Fibroblast of villous mesenchyme (primary cell): ENCODE data around the gene PCSK4. TPM values are rescaled to one million over a fixed set of nuclear protein-coding genes. Genes with fewer than 3 reads are reported as not detected.
"Not testable (repeated sequence)": the region's sequence is repeated elsewhere in the genome, so short reads cannot be mapped to it uniquely, and the experiment has no call there.

ENCODE experiments used
- DNase-seq: peaks from one replicate; pipeline ENCODE4 v3.0.0-alpha.2; 2010; ENCODE audit warnings: low read depth
- H3K4me3 ChIP-seq: 2 replicates; pipeline ENCODE4 v1.5.1; 2011; ENCODE audit warnings: low read depth, mild to moderate bottlenecking, low read length
- CTCF ChIP-seq: IDR thresholded peaks from 2 replicates; pipeline ENCODE4 v1.5.1; 2012; ENCODE audit warnings: low read depth, mild to moderate bottlenecking, low read length; ENCODE audit not compliant: insufficient read depth
- total RNA-seq: library from RNA; depleted of rRNA; stranded (reverse); fragments of >200 nt; gene quantifications from 2 replicates; pipeline ENCODE4 v1.2.3, GENCODE V29; 2012

PCSK4 gene
- total RNA-seq, 1 donor: 1.3 TPM

DNA sequence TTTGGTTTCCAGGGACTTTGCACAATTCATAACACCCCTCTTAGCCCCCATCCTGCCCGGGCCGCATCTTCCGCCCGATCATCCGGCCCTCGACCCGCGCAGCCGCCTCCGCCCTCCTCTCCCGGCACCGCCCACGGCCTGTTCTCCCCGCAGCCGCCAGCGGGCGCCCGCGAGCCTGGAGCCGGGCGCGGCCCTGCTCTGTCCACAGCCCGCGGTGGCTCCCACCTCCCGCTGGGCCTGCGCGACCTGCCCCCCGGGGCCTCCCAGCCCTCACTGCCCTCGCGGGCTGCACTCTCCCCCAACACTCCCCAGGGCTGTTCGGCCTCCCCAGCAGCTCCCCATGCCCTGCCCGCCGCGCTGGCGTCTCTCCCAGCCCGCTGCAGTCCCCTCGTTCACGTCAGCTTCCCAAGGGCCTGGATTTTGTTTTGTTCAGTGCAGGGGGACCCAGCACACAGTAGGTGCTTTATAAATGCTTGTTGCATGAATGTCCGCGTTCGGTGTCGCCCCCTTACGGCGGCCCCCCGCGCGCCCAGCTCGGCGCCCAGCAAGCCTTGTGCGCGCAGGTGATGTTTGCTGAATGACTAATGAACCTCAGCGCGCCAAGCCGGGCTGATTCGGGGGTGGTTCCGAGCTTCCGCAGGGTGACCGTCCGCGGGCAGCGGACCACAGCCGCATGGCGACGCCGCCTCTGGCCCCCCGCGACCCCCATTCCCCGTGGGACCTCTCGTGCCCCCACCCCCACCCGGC lies 44.8 kb downstream of the PCSK4 start:
- peak; percentile 83 for TF ChIP-seq CTCF
- no peak for DNase-seq
- H3K4me3 ChIP-seq: peak overlapping the region; percentile 56

DNA sequence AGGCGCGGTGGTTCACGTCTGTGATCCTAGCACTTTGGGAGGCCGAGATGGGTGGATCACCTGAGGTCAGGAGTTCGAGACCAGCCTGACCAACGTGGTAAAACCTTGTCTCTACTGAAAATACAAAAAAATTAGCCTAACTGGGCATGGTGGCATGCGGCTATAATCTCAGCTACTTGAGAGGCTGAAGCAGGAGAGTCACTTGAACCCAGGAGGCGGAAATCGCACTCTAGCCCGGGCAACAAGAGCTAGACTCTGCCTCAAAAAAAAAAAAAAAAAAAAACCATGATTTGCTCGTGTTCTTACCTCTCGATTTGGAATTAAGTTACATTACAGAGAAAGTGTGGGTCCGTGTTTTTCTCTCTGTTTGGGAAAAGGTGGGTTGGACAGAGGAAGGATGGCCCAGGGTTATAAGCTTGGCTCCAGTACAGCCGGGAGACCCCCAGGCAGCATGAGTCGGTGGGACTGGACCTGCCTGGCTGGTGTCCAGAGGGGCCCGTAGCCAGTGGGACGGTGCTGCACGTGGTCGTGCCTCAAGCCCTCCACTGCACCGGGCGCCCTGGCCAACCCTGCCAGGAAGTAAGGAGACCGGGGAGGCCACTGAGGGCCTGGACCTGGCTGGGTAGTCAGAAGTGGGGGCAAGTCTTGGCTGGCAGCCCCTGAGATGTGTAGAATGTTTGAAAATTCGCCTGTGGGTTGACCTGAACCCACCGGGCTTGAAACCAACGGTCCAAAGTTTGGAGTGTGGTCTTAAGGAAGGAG lies 48.3 kb downstream of the PCSK4 start:
- no peak overlapping the region for H3K4me3 ChIP-seq
- no peak for DNase-seq
- no peak for TF ChIP-seq CTCF

DNA sequence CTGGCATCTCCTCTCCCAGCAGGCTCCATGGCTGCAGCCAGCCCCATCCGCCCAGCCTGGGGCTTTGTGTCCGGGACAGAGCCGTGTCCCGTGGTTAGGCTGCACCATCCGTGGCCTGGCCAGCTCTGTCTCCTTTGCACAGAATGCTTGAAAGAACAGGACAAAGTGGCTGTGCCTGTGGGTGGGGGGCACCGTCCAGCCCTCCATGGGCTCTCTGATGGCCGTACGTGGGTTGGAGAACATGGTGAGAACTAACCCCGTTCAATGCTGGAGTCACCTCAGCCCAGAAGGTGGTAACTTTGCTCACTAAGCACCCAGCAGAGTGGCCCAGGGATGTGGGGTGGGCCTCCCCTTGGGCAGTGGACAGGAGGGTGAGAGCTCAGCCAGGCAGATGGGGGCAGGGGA lies 49.1 kb downstream of the PCSK4 start:
- TF ChIP-seq CTCF: no peak
- no peak overlapping the region for H3K4me3 ChIP-seq
- DNase-seq: no peak

DNA sequence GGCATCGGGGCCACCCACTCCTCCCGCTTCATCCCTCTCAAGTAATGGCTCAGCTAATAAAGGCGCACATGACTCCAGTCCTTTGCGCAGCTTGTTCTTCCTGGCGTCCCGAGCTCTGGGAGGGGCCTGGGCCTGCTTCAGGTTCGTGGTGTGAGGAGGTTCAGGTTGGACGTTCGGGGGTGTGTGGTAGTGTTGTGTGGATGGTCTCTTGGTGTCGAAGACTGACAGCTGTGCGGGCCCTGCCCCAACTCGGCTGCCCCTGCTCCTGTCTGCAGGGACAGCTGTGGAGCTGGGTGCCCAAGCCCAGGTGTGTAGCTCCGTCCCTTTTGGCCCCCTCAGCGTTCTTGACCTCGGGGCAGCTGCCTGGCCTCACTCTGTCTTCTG lies 49.7 kb downstream of the PCSK4 start:
- no peak for DNase-seq
- TF ChIP-seq CTCF: no peak
- H3K4me3 ChIP-seq: no peak overlapping the region

DNA sequence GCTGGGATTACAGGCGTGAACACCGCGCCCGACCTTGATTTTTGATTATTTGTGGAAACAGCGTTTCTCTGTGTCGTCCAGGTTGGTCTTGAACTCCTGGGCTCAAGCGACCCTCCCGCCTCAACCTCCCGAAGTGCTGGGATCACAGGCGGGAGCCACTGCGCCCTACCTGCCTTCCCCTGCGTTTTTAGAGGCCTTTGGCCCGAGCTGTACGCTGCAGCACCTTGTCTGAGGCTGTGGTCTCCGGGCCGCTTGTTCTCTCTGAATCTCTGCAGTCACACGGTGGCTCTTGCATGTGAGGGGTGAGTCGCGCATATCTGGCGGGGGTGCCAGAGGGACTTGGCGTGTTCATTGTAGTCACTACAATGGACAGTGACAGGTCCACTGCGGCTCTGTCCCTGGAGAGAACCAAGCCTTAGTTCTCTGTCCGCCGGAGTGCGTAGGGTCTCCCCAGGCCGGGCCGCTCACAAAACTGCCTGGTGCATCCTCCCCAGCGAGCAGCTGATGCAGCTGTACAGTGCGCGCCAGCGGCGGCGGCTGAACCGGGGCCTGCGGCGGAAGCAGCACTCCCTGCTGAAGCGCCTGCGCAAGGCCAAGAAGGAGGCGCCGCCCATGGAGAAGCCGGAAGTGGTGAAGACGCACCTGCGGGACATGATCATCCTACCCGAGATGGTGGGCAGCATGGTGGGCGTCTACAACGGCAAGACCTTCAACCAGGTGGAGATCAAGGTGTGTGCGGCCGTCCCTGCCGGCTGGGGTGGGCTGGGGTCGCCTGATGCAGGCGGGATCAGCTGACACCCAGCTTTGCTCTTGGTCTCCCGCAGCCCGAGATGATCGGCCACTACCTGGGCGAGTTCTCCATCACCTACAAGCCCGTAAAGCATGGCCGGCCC lies 50.4 kb downstream of the PCSK4 start:
- not testable (repeated sequence) for DNase-seq
- H3K4me3 ChIP-seq: peak overlapping the region; percentile 91

- H3K4me3 ChIP-seq: peak overlapping the region; percentile 91
- DNase-seq: no peak
- no peak for TF ChIP-seq CTCF
Observed at GRCh38 chr19:1438933-1439354, 51.2 kb downstream of the PCSK4 start.
